HG03457 (cell line): Measurements from ENCODE around the gene GNAQ.

Experiments
- ATAC-seq: cut with Tn5 transposase; IDR thresholded peaks from one replicate; pipeline ENCODE4 v1.9.1; 2021; ENCODE audit warnings: moderate number of reproducible peaks; ENCODE audit not compliant: unreplicated experiment

The GNAQ gene

GRCh38 chr9:77851882-77852595 lies 179.6 kb downstream of the GNAQ start:
- ATAC-seq, result no peak

GRCh38 chr9:77848897-77849296 lies 182.7 kb downstream of the GNAQ start:
- ATAC-seq, result no peak

DNA sequence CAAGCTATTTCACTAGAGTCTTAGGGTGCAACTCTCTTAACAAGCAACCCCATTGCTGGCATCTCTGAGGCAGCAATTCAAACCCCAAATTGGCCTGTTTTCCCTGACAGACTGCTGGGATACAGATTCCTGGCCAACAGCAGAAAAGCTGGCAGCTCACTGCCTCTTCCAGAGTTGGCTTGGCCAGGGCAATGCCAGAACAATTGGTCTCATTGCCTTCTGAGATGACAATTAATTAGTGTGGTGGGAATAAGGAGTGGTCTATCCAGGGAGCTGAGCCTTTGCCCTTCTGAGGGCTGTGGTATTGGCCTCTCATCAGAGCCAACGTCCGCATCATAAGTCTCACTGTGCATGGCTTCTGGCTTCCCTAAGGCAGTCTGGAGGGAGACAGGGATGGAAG lies 183.2 kb downstream of the GNAQ start:
- no peak for ATAC-seq

- ATAC-seq, result no peak
These were observed 184.0 kb downstream of the GNAQ start for GRCh38 chr9:77847626-77848025.

GRCh38 chr9:77847059-77847499 lies 184.5 kb downstream of the GNAQ start:
- no peak for ATAC-seq

- ATAC-seq, result no peak
These were observed 187.2 kb downstream of the GNAQ start for GRCh38 chr9:77844415-77844814.

DNA sequence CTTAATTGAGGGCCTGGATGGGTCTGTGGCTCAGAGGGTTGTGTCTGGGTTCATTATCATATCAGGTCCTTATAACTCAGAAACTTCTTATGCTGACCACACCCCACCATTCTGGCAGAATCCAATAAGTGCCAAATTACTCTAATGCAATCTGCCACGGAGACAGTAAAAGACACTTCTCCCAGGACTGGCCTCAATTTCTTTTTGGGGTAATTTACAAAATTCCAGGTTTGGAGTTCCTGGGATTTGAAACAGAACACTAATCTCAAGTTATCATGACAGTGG lies 187.8 kb downstream of the GNAQ start:
- no peak for ATAC-seq

- ATAC-seq, result no peak
These were observed 188.3 kb downstream of the GNAQ start for GRCh38 chr9:77843076-77843870.

DNA sequence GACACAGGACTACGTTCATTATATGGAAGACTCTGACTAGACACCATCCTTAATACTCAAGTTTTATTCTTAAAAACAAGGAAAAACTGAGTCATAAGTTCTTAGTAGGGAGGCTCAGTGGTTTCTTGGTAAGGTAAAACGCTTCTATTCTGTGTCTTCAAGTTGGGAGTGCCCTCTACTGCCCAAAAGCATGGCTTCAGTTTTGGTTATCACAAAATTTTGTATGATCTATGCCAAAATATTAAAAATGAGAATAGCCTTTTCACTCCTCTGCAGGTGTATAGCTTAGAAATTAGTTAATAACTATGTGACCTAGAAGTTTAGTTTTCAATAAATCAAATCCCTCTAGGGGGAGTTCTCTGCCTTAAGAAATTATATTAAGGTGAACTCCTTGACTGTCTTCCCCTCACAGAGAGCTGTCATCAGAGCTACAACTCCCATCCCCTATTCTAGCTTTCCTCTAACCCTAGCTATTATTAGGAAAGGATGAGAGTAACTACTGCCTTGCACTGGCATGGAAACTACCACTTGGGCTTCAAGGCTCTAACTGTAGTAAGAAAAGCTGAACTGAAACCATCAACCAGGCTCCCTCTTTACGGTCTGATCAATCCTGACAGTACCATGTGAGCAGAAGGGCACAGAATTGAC lies 189.7 kb downstream of the GNAQ start:
- ATAC-seq, result peak; percentile 54

DNA sequence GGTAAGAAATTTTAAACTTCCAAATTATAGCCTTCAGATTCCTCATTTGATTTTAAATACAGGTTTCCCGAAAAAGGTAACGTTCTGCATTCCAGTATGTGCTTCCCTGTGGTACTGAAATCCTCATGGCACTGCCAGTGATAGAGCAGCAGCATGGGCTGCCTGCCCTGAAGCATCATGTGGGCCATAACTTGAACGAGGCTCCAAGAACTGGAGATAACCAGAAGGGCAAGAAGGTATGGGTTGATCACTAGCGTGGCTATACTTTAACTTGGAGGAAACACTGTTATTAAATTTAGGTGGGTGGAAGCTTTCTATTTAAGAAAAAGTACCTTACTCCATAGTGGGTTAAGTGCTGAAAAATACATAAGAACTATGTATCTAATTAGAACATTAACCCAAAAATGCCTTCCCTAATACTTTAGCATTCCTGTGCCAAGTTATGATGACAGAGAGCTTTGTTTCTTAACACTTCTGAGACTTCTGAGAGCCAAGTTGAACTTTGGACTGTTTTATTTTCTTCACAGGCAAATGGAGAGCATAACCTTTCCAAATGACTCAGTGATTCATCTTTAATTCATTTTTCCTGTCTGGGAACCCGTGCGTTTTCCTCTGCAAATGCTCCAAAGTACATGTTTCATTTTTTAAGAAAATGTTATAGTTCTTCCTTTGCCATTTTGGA lies 192.0 kb downstream of the GNAQ start:
- ATAC-seq, result no peak

- no peak for ATAC-seq
These were observed 192.6 kb downstream of the GNAQ start for GRCh38 chr9:77838986-77839385.

DNA sequence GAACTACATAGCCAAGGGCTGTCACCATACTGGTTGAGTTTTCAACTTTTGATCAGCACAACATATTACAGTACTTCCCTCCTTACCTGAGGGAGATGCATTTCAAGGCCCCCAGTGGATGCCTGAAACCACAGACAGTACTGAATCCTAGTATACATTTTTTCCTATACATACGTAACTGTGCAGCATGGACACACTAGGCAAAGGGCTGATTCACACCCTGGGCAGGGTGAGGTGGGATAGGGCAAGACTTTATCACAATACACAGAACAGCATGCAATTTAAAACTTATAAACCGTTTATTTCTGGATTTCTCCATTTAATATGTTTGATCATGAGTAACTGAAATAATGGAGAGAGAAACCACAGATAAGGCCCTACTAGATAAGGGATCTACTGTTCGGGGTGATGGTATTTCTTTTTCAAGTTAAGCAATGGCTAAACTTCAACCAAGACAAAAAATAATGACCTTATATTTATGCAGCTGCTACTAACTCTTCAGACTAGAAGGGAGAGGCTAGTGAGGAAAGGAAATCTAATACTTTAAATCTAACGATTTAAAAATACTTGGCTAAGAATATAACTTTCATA lies 196.6 kb downstream of the GNAQ start:
- no peak for ATAC-seq

DNA sequence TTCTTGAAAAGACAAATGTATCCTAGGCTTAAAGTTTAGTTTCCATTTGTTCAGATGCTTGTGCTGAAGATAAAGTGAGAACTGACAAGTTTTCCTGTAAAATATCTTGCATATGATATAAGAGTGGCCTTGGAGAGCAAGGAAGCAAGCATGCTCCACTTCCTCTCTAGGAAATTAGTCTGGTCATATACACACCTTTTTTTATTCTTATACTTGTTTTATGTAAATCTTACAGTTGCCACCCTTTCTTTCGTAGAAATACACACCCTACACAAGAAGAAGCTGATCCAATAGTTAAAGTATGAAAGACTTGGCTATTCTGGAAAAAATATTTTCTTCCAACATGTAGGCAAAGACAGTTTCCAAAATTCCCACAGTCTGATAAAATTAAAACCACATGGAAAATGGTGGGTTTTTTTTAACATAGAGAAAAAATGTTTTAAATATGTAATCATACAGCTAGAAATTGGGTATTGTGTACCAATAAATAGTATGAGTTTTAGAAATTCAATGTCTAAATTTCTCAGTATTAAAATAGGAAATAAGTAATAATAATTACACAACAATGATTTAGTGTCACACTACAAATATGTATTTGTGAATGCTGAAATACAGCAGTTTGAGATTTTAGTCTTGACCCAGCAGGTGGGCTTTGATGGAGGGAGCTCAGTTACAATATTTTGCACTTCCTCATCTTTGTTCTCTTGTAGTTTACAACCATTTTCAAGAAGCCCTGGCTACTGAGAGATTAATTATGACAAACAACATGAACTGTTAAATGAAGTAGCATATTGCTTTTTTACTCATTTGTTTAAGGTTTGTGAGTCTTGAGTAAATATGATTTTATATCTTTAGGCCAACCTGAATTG lies 197.8 kb downstream of the GNAQ start:
- no peak for ATAC-seq

DNA sequence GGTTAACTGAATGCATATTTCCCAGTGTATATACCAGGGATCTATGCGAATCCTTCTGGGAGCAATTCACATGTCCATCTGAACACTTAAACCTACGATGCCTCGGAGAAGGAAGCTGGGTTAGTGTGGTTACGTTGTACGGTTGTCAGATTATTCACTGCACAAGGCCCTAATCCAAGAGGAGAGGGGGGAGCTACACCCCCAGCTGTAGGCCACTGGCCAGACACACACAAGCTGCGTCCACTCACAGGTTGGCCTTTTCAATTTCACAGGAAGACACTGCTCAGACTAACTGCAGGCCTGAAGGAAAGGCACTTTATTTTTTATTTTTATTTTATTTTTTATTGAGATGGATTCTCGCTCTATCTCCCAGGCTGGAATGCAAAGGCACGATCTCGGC lies 199.0 kb downstream of the GNAQ start:
- ATAC-seq, result no peak

- ATAC-seq, result no peak
These were observed 199.8 kb downstream of the GNAQ start for GRCh38 chr9:77831781-77832180.

DNA sequence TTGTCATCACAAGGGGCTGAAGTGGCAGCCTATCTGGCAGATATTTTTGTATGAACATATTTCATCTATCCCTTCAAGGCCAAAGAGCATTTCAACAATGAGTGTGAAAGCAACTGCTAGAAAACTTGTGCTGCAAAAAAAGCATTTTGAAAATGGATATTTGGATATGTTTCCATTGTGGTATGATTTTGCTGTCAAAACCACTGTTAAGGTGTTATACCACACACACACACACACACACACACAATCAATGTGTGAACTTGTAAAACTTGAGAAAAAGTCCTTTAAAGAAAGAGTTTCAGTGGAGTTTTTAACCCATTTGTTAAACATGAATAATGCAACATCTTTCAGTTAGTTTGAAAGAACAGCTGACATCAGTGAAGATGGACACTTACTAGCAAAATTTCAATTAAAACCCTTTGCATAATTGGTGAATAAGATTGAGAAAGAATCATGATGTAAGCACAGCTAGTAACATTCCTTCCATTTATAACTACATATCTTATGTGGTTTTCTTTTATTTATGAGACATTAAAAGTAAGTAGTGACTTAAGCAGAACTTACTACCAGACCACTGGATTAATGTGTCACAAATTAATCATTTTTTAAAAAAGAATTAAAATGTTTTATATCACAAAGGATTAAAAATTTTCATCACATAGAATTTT lies 200.9 kb downstream of the GNAQ start:
- ATAC-seq, result no peak

- no peak for ATAC-seq
These were observed 202.2 kb downstream of the GNAQ start for GRCh38 chr9:77829420-77829819.

DNA sequence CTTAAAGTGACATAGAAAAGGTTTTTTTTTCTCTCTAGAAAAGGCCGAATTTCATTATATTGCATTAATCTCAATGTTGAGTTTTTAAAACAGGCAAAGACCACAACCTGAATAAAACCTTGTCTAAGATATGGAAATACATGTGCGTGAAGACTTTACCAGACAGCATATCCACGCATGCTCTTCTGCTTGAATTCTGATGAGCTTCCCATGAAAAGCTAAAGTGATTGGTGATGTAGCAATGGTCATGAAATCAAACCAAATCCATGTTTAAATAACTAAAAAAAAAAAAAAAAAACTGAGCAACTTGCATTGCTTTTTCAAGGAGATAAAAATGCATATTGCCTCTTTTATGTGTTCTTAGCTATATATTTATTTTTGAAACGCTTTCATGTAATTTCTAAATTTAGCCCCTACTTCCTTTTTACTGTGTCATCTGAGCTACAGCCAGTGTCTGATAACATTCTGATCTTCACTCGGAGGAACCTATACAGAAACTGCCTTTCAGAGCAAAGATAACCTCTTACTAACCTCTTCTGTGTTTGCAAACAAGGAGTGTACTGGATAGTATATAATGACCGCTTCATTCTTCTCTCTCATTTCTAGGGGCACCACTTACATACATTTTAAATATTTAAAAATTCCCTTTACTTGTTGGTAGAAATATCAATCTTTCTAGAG lies 204.4 kb downstream of the GNAQ start:
- ATAC-seq, result no peak

GRCh38 chr9:77826621-77827020 lies 205.0 kb downstream of the GNAQ start:
- ATAC-seq, result no peak
